HG03097 (cell line): ENCODE data around the gene IFNGR2.
"Not testable (repeated sequence)": the region's sequence is repeated elsewhere in the genome, so short reads cannot be mapped to it uniquely, and the experiment has no call there.

ENCODE experiments used
- ATAC-seq: cut with Tn5 transposase; IDR thresholded peaks from one replicate; pipeline ENCODE4 v1.9.1; 2021; ENCODE audit not compliant: unreplicated experiment, low FRiP score

IFNGR2 gene

GRCh38 chr21:33398361-33398760 is 4.9 kb upstream of the IFNGR2 start:
- no peak for ATAC-seq

- no peak for ATAC-seq
These were observed 1.6 kb upstream of the IFNGR2 start for GRCh38 chr21:33401630-33401992.

GRCh38 chr21:33402001-33402979 is 923 bp upstream of the IFNGR2 start:
- no peak for ATAC-seq

- peak; percentile 32 for ATAC-seq
These were observed 773 bp downstream of the IFNGR2 start for GRCh38 chr21:33403786-33404585.

- no peak for ATAC-seq
These were observed 3.3 kb downstream of the IFNGR2 start for GRCh38 chr21:33406493-33406892.

GRCh38 chr21:33411949-33412430 is 8.8 kb downstream of the IFNGR2 start:
- ATAC-seq = no peak

- ATAC-seq = not testable (repeated sequence)
These were observed 9.2 kb downstream of the IFNGR2 start for GRCh38 chr21:33412439-33412831.

GRCh38 chr21:33412832-33413519 is 9.8 kb downstream of the IFNGR2 start:
- ATAC-seq = peak; percentile 47

- ATAC-seq = no peak
These were observed 10.9 kb downstream of the IFNGR2 start for GRCh38 chr21:33414068-33414467.

GRCh38 chr21:33414926-33415325 is 11.7 kb downstream of the IFNGR2 start:
- ATAC-seq = no peak

- no peak for ATAC-seq
These were observed 15.5 kb downstream of the IFNGR2 start for GRCh38 chr21:33418691-33419090.

GRCh38 chr21:33419538-33420123 is 16.4 kb downstream of the IFNGR2 start:
- no peak for ATAC-seq

GRCh38 chr21:33421713-33422393 is 18.6 kb downstream of the IFNGR2 start:
- no peak for ATAC-seq

- no peak for ATAC-seq
These were observed 21.0 kb downstream of the IFNGR2 start for GRCh38 chr21:33424214-33424613.

- no peak for ATAC-seq
These were observed 22.6 kb downstream of the IFNGR2 start for GRCh38 chr21:33425825-33426224.

- no peak for ATAC-seq
These were observed 23.8 kb downstream of the IFNGR2 start for GRCh38 chr21:33427051-33427450.

- ATAC-seq = no peak
These were observed 25.5 kb downstream of the IFNGR2 start for GRCh38 chr21:33428669-33429068.

GRCh38 chr21:33430858-33431257 is 27.6 kb downstream of the IFNGR2 start:
- ATAC-seq = no peak

- ATAC-seq = no peak
These were observed 29.3 kb downstream of the IFNGR2 start for GRCh38 chr21:33432496-33432895.

GRCh38 chr21:33433001-33433400 is 29.8 kb downstream of the IFNGR2 start:
- no peak for ATAC-seq
